ENCODE data around the gene CCDC88C.

CCDC88C gene

DNA sequence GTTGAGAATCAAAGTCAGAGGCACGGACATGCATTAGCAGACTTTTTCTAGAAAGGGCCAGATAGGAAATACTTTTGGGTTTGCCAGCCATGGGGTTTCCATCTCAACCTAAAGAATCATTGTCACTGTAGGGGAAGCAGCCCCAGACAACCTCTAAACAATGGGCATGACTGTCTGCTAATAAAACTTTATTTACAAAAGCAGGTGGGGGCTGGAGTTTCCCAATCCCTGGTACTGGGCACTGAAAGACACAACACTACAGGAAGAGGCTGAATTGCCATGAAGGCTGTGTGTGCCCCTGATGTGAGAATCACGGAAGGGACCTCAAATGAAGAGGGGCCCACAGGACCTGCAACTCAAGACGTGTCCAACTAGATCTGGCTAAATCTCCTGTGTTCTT lies 111.1 kb downstream of the CCDC88C start:
- no peak for DNase-seq (ENCODE audit: low read depth)
- TF ChIP-seq, protein P1, sequence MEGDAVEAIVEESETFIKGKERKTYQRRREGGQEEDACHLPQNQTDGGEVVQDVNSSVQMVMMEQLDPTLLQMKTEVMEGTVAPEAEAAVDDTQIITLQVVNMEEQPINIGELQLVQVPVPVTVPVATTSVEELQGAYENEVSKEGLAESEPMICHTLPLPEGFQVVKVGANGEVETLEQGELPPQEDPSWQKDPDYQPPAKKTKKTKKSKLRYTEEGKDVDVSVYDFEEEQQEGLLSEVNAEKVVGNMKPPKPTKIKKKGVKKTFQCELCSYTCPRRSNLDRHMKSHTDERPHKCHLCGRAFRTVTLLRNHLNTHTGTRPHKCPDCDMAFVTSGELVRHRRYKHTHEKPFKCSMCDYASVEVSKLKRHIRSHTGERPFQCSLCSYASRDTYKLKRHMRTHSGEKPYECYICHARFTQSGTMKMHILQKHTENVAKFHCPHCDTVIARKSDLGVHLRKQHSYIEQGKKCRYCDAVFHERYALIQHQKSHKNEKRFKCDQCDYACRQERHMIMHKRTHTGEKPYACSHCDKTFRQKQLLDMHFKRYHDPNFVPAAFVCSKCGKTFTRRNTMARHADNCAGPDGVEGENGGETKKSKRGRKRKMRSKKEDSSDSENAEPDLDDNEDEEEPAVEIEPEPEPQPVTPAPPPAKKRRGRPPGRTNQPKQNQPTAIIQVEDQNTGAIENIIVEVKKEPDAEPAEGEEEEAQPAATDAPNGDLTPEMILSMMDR (IDR thresholded peaks at IDR 0.05; ENCODE audit: low read depth, low read length, missing control alignments), result no peak
- in situ Hi-C loops (cut with HindIII; ENCODE audit: low sequenced_read_pairs), result no loop called here
- H3K4me3 ChIP-seq (ENCODE audit: low read depth, low read length), result no peak overlapping the region

DNA sequence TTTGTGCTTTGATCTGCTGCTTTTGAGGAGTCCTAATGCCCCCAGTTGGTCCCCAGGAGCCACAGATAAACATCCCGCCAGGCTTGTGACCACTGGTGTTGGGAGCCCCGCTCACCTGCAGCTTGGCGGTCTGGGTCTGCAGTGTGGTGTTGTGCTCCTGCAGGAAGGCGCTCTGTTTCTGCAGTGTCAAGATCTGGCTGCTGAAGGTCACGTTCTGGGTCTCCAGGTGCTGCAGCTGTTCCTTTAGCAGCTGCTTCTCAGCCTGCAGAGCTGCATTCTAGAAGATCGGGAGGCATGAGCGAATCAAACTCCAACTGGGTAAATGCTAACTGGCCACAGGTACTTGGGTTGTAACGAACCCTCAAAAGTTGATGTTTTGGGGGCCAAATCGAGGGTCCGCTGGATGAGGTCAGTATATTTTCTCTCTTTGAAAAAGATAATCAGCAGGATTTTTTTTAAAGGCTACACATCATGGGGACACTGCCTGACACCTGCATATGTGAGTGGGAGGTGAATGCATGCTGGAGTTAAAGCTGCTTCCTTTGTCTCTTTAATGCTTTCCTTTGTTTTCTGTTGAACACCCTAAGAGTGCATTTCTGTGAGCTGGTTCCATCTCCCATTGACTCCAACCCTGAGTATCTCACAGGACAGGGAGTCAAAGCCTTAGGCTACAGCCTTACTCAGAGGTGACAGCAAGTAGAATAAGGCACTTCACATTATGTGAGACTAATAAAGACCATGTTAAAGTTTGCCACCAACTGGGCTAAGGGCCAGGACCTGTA lies 111.8 kb downstream of the CCDC88C start:
- TF ChIP-seq, protein P1 (IDR thresholded peaks at IDR 0.05; ENCODE audit: low read depth, low read length, missing control alignments), result no peak
- in situ Hi-C loops (cut with HindIII; ENCODE audit: low sequenced_read_pairs), result no loop called here
- no peak for DNase-seq (ENCODE audit: low read depth)
- no peak overlapping the region for H3K4me3 ChIP-seq (ENCODE audit: low read depth, low read length)

GRCh38 chr14:91303924-91304229 lies 113.7 kb downstream of the CCDC88C start:
- no peak for DNase-seq (ENCODE audit: low read depth)
- H3K4me3 ChIP-seq (ENCODE audit: low read depth, low read length), result no peak overlapping the region
- TF ChIP-seq, protein P1 (IDR thresholded peaks at IDR 0.05; ENCODE audit: low read depth, low read length, missing control alignments), result no peak
- in situ Hi-C loops (cut with HindIII; ENCODE audit: low sequenced_read_pairs), result no loop called here

DNA sequence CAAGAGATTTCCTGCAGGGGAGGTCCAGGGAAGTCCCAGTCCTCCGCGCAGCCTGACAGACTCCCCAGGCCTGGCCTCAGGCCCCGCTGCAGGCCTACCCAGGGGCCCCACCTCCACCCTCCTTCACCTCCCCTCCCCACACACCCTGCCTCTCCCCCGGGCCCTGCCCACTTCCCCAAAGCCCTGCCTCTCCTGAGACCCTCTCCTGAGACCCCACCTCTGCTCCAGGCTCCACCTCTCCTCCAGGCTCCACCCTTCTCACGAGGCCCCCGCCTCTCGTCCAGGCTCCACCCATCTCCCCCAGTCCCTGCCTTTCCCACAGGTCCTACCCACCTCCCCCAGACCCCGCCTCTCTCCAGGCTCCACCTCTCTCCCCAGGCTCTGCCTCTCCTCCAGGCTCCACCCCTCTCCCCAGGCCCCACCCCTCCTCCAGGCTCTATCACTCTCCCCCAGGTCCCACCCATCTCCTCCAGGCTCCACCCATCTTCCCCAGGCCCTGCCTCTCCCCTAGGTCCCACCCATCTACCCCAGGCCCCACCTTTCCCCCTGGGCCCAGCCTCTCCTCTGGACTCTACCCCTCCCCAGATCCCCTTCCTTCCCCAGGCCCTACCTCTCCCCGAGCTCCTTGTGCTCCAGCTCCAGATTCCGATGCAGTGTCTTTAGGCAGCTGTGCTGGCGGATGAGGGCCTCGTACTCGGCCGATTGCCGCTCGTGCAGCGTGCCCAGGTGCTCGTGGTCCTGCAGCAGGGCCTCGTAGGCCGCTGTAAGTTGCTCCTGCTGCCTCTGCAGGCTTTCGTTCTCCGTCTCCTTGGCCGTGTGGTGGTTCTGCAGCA lies 114.3 kb downstream of the CCDC88C start:
- in situ Hi-C loops (cut with HindIII; ENCODE audit: low sequenced_read_pairs), result no loop called here
- H3K4me3 ChIP-seq (ENCODE audit: low read depth, low read length), result no peak overlapping the region
- TF ChIP-seq, protein P1 (IDR thresholded peaks at IDR 0.05; ENCODE audit: low read depth, low read length, missing control alignments), result no peak
- DNase-seq (ENCODE audit: low read depth), result no peak

DNA sequence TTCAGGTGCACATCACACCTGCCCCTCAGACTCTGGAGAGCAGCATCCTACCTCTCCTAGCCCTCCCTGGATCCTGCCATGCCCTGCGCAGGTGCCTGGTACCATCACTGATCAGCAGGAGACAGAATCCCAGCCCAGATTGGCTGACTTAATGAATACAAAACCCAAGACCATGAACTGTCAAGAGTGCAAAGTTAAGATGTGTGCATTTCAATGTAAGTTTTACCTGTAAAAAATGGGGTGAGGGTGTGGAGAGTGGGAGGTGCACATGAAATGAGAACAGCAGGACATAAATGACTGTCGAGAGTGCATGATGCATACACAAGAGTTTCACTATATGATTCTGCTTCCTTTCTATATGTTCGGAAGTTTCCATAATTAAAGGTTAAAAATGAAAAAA lies 115.2 kb downstream of the CCDC88C start:
- no peak overlapping the region for H3K4me3 ChIP-seq (ENCODE audit: low read depth, low read length)
- DNase-seq (ENCODE audit: low read depth), result no peak
- in situ Hi-C loops (cut with HindIII; ENCODE audit: low sequenced_read_pairs), result no loop called here
- TF ChIP-seq, protein P1 (IDR thresholded peaks at IDR 0.05; ENCODE audit: low read depth, low read length, missing control alignments), result no peak

GRCh38 chr14:91300957-91301356 lies 116.7 kb downstream of the CCDC88C start:
- no peak overlapping the region for H3K4me3 ChIP-seq (ENCODE audit: low read depth, low read length)
- no peak for DNase-seq (ENCODE audit: low read depth)
- TF ChIP-seq, protein P1 (IDR thresholded peaks at IDR 0.05; ENCODE audit: low read depth, low read length, missing control alignments), result no peak
- in situ Hi-C loops (cut with HindIII; ENCODE audit: low sequenced_read_pairs), result no loop called here
